CD1c-positive myeloid dendritic cell (primary cell): ENCODE data around the gene ANLN.

Experiments
- DNase-seq: peaks from one replicate; pipeline ENCODE4 v3.0.0-alpha.2; 2016; ENCODE audit errors: extremely low spot score

Gene ANLN, protein sequence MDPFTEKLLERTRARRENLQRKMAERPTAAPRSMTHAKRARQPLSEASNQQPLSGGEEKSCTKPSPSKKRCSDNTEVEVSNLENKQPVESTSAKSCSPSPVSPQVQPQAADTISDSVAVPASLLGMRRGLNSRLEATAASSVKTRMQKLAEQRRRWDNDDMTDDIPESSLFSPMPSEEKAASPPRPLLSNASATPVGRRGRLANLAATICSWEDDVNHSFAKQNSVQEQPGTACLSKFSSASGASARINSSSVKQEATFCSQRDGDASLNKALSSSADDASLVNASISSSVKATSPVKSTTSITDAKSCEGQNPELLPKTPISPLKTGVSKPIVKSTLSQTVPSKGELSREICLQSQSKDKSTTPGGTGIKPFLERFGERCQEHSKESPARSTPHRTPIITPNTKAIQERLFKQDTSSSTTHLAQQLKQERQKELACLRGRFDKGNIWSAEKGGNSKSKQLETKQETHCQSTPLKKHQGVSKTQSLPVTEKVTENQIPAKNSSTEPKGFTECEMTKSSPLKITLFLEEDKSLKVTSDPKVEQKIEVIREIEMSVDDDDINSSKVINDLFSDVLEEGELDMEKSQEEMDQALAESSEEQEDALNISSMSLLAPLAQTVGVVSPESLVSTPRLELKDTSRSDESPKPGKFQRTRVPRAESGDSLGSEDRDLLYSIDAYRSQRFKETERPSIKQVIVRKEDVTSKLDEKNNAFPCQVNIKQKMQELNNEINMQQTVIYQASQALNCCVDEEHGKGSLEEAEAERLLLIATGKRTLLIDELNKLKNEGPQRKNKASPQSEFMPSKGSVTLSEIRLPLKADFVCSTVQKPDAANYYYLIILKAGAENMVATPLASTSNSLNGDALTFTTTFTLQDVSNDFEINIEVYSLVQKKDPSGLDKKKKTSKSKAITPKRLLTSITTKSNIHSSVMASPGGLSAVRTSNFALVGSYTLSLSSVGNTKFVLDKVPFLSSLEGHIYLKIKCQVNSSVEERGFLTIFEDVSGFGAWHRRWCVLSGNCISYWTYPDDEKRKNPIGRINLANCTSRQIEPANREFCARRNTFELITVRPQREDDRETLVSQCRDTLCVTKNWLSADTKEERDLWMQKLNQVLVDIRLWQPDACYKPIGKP

GRCh38 chr7:36389371-36390198 lies at the start of gene ANLN:
ANLN (plus strand) TSS chr7:36389862; CDS start chr7:36390027, 165 bp downstream.
- peak; percentile 95 for DNase-seq

DNA sequence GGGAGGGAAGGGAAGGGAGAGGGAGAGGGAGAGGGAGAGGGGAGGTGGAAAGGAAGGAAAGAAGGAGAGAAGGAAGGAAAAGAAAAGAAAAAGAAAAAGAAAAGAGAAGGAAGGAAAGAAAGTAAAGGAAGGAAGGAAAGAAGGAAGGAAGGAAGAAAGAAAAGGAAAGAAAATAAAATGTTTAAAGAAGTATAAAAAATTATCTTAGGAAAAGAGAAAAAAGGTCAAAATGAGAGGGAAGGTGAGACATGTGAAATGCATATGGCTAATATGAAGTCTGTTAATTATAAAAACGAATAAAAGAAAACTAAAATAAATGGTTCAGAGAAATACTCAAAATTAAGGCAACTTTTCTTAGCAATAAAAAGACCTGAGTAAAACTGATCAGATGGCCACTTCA lies 46.1 kb upstream of the ANLN start:
- DNase-seq = no peak

DNA sequence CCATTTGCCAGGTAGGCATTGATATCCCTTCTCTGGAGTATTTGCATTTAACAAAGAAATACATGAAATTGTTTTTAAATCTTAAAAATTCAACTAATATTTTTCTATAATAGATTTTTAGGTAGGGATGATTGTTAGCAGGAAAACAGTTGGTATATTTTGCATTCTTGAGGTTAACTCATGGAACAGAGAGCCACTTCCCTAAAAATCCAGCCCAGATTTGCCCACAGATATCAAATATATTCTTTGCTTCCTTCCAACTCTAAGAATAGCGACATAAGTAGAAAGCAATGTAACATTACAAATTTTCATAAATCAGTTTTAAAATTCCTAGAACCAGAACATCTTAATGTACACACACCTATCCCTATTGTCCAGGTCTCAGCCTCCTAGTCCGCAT lies 45.0 kb upstream of the ANLN start:
- no peak for DNase-seq

DNA sequence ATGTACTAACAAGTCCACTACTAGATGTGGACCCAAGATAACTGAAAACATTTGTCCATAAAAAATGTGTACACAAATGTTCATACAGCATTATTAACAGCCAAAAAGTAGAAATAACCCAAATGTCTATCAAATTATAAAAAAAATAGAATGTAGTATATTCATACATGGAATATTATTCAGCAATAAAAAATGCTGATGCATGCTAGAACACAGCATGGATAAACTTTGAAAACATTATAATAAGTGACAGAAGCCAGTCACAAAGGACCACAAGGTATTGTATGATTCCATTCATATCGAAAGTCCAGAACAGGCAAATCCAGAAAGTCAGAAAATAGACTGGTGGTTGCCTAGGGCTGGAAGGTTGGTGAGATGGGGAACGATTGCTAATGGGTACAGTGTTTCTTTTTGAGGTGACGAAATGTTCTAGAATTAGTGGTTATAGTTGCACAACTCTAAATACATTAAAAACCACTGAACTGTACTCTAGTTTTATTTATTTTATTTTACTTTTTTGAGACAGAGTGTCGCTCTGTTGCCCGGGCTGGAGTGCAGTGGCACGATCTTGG lies 43.3 kb upstream of the ANLN start:
- DNase-seq = no peak

- DNase-seq = no peak
These were observed 41.4 kb upstream of the ANLN start for GRCh38 chr7:36348256-36348655.

- no peak for DNase-seq
These were observed 40.9 kb upstream of the ANLN start for GRCh38 chr7:36348771-36349170.

GRCh38 chr7:36349626-36350025 lies 40.0 kb upstream of the ANLN start:
- no peak for DNase-seq

DNA sequence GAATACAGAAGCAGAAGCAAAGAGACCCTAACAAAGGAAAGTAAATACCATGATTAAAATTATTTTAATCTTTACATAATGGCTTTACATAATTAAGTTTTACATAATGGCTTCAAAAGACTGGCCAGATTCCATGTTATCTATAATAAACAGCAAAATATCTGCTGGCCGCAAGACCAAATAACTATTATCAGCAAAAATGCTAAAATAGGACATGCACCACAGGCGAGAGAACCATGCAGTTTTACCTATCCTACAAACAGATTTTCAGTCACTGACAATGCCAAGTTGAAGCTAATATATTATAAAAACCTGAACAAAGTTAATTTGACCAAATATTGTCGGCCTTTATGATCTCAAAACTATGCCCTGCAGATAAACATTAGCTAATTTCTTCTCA lies 34.2 kb upstream of the ANLN start:
- DNase-seq = no peak

DNA sequence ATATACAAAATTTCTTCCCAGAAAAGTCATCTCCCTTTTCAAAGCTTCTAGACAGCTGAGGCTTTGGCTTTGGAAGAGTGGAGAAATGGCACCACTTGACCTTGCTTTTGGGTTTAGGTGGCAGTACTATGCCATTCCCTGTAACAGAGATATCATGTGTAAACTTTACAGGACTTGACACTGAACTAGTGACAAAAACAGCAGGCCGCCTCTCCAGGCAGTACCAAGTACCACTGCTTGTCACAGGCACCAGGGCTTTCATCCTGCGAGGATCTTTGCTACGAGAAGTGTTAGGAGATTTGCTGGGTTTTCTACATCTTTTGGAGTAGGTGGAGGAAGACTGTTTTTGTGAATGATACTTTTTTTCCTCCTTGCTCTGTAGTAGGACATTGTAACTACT lies 32.6 kb upstream of the ANLN start:
- no peak for DNase-seq

DNA sequence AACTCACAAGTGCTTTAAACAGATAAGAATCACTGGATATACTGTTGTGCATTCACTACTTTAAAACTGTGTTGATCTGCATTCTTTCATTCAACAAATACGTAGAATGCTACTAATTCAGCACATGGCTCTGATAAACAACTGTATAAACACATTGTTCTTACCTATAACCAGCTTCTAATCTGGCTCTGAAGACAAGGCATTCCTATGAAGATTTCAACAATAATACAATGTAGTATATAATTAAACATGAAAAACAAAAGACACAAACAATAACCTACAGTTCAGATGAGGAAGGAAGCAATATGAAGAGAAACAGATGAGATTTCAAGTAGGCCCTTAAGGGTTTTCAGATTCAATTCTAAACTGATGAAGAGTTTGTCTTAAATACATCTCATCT lies 31.1 kb upstream of the ANLN start:
- DNase-seq = no peak

GRCh38 chr7:36360244-36360643 lies 29.4 kb upstream of the ANLN start:
- no peak for DNase-seq

DNA sequence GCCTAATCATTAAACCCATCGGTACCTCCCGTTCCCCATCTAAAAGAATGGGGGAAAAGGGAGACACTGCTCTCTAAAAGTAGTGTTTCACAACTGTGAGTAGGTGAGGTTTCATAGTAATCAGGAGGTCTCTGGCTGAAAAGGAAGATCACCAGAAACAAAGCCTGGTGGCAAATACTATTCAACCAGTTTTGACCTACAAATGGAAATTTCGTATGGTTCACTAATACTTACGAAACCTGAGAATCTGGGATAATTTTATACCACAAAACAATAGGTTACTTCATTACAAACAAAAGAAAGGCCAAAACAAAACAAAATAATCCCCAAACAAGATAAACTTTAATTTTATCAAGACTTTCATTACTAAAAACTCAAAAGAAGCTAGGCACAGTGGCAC lies 28.4 kb upstream of the ANLN start:
- no peak for DNase-seq

DNA sequence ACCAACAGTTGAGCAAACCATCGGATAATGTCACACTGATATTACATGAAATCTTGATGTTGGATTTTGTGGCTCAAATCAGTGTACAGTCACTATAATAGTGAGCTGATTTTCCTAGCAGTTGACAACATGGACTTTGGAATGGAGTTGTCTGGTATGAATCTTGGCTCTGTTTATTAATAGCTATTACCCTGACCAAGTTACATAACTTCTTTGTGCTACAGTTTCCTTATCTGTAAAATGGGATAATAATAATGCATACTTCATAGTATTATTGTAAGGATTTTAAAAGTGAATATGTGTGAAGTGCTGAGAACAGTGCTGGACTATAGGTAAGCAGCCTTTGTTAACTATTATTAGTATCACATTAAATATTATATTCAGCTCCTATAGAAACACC lies 26.1 kb upstream of the ANLN start:
- DNase-seq = no peak

DNA sequence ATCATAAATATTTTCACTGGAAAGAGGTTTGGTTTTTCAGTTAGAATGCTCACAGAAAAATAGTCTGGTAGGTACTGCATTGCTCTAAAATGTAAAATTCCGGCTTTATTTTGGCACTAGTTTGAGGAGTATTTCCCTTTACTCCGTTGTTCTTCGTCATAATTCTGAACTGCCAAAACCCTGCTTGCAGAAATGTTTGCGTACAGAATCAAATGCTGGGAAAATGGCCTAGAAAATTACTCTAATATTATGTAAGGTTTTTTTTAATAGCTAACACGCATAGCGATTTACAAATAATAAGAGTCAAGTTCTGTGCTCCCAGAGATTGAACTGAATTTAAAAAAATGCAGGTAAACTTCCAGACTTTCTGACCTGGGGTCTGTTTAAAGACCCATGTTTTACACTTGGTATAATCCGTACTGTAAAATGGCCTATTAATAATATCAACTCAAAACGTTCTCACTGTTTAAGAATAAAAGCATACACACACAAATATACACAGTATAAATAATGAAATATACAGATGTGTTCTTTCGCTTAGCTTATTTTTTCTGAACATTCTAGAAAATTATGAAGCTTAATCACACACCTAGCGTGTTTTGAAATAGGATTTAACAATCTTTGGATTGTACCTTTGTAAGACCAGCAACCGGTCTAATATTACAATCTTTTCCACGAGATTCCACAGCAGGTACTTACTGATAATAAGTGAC lies 23.5 kb upstream of the ANLN start:
- no peak for DNase-seq

DNA sequence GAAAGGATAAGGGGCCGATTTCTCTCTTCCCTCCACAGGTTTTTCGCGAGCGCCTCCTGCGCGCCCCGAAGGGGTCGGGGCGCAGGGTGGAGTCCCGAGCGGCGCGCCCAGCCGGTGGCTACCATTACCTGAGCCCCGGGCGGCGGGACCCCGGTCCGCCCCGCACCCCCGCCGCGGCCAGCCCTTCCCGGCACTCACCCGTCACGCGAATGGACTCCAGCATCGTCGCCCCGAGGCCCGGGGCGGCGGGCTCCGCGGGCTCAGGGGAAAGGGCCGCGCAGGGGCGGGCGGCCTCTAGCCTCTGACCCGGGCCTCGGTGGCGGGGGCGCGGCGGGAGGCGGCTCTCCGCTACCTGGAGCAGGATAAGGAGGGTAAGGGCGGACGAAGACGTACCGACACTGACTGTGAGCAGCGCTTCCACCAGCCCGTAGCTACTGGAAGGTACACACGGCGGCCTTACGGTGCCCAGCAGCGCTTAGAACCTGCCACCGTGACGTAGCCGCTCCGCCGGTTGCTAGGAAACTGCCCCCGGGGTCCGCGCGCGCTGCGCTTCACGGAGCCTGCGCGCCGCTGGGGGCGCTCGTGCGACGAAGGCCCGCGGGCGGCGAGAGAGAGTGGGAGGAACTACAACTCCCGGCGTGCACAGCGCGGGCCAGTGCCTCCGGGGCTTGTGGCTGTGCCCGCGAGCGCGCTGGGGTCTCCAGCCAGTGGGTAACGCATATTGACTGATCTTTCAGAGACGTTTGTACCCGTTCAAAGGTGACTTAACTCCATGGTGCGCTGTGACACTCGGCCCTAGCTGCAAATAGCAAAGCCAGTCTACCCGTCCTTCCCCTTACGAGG lies 22.7 kb upstream of the ANLN start:
- peak; percentile 97 for DNase-seq

DNA sequence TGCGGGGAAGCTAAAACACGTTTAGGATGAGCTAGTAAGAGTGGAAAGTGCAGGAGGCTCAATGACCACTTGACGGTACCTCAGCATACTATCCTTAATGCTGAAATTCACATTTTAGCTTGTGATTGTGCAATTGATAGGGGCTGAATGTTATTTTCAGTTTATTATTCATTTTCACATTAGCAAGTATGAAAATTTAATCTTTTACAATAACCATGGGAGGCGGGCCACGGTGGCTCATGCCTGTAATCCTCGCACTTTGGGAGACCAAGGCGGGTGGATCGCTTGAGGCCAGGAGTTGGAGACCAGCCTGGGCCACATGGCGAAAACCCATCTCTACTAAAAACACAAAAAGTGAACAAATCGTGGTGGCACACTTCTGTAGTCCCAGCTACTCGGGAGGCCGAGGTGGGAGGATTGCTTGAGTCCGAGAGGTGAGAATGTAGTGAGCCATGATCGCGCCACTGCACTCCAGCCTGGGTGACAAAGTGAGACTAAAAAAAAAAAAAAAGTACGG lies 22.0 kb upstream of the ANLN start:
- no peak for DNase-seq

DNA sequence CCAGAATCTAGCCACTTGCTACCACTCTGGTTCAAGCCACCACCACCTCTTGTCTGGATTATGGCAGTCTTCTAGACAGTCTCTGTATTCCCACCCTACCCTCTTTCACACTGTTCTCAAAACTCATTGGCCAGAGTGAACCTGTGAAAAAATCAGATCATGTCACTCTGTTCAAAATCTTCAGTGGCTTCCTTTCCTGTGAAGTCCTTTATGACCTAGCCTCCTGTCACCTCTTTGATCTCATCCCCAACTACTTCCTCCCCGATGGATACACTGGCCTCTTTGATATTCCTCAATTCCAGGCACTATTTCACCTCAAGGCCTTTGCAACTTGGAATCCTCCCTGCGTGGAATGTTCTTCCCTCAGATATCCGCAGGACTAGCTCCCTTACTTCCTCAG lies 21.2 kb upstream of the ANLN start:
- DNase-seq = no peak

DNA sequence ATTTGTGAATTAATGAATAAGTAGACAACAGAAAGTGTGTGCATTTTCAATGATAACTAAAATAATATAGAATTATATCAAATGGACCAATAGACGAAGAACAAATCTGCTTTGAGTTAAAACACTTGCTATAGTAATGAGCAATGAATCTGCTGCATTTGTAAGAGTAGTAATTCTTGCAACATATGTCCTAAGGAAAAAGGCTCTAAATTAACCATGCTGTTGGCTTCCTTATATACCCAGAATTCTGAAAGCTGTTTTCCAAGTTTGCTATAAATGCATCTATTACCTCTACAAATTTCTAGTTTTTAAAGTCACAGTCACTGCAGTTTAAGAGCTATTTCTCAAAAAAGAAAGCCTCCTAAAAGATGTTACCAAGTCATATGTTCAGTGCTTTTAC lies 20.5 kb upstream of the ANLN start:
- no peak for DNase-seq

GRCh38 chr7:36370046-36370445 lies 19.6 kb upstream of the ANLN start:
- DNase-seq = no peak
